IMR-90 (cell line): Measurements from ENCODE around the gene SLC10A3.

Experiments
- CEBPB ChIP-seq: IDR thresholded peaks from 2 replicates; pipeline ENCODE4 v1.6.1; 2012; ENCODE audit warnings: low read depth, low read length, improper control_type of control experiment
- TF ChIP-seq, protein P1 (sequence below): conservative IDR thresholded peaks from 2 replicates; pipeline ENCODE4 v1.5.1; 2012; ENCODE audit warnings: mild to moderate bottlenecking, low read depth, low read length, improper control_type of control experiment

DNA sequence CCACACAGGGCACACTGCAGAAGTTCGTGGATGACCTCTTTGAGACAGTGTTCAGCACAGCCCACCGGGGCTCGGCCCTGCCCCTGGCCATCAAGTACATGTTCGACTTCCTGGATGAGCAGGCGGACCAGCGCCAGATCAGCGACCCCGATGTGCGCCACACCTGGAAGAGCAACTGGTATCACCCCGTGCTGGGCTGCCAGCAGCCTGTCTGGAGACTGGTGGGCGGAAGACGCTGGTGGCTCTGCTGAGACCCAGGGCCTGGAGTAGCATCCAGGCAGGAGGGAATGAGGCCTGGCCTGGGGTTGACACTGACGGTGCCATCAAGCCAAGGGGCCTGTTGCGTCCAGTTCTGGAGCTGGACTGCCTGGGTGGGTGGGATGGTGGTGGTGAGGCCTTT lies 20.0 kb downstream of the SLC10A3 start:
- TF ChIP-seq, protein P1, sequence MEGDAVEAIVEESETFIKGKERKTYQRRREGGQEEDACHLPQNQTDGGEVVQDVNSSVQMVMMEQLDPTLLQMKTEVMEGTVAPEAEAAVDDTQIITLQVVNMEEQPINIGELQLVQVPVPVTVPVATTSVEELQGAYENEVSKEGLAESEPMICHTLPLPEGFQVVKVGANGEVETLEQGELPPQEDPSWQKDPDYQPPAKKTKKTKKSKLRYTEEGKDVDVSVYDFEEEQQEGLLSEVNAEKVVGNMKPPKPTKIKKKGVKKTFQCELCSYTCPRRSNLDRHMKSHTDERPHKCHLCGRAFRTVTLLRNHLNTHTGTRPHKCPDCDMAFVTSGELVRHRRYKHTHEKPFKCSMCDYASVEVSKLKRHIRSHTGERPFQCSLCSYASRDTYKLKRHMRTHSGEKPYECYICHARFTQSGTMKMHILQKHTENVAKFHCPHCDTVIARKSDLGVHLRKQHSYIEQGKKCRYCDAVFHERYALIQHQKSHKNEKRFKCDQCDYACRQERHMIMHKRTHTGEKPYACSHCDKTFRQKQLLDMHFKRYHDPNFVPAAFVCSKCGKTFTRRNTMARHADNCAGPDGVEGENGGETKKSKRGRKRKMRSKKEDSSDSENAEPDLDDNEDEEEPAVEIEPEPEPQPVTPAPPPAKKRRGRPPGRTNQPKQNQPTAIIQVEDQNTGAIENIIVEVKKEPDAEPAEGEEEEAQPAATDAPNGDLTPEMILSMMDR: no peak
- TF ChIP-seq CEBPB: no peak
